ENCODE measurements around the gene NOL3. TPM values are rescaled to one million over a fixed set of nuclear protein-coding genes. Genes with fewer than 3 reads are reported as not detected.

The NOL3 gene
- polyA plus RNA-seq, 3 donors = 2.7 to 17.0 (median 3.8) TPM

DNA sequence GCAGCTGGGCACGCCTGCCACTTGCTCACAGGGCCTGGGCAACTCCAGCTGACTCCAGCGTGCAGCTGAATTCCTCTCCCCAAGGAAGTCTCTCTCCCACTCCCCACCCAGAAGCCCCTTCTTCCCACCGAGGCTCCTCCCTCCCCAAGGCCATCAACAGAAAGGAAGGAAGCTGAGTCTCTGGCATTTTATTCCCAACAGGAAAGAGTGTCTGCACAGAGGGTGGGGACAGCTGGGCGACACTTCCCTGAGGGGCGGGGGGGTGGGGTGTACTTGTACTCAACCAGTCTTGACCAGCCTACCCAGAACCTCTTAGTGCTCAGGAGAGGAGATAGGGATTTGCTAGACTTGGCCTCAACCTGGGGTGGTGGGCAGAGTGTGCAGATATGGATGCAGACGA is 19.7 kb downstream of the NOL3 start, which contains the start of gene EXOC3L1:
Gene EXOC3L1 (minus strand): TSS at position 96 of the 400 bp plus-strand sequence. CDS start 460 bp downstream, outside the sequence.
- Mint-ChIP-seq H3K27ac (peak within 1 kb of the TSS in 1 of 7 donors; percentile 86), H3K4me1 (peaks cover 32% of the 10 kb centered on the region), H3K27me3 (ENCODE audit: low read depth in 3 of 3) (peaks cover 5 to 19% (median 11%) of the 10 kb centered on the region in 3 donors), H3K4me3 (no peak within 1 kb of the TSS), H3K36me3 (peaks cover 13 to 21% of the 10 kb centered on the region in 2 donors), H3K9me3 (peaks cover 0 to 4% (median 2%) of the 10 kb centered on the region in 7 donors)
- peaks cover 29% of the 10 kb centered on the region for H4K20me1 ChIP-seq (ENCODE audit: insufficient read depth, low read length)
- no peak within 1 kb of the TSS for H3K27ac ChIP-seq (ENCODE audit: low read depth in 1 of 2, low read length in 2 of 2)
- no peaks in the 10 kb centered on the region for H3K9me3 ChIP-seq (replicated peaks in 1 of 2; ENCODE audit: control insufficient read depth in 1 of 2, insufficient read depth in 1 of 2, low read length in 2 of 2)
- intact Hi-C loops (cut with micrococcal nuclease) = loop anchor here (5.0 kb wide), 1 partner anchor 37 kb away; the partner anchor contains the start of gene TMEM208 (in 2 of the 2)
- peaks cover 27 to 29% of the 10 kb centered on the region in 2 donors for H3K4me1 ChIP-seq (ENCODE audit: control insufficient read depth in 1 of 2, insufficient read depth in 2 of 2, low read length in 2 of 2)
- WGBS (ENCODE audit: insufficient coverage) = 92% methylated on average over 2 of the region's 6 CpGs
- peaks cover 30% of the 10 kb centered on the region for H3K79me2 ChIP-seq (ENCODE audit: insufficient read depth, low read length)
- H3K4me3 ChIP-seq (replicated peaks in 1 of 3; ENCODE audit: low read depth in 2 of 3, low read length in 3 of 3) = no peak within 1 kb of the TSS
- no peak within 1 kb of the TSS for H2AFZ ChIP-seq (ENCODE audit: insufficient read depth, low read depth, low read length, poor library complexity, severe bottlenecking)
- TF ChIP-seq, protein P1, sequence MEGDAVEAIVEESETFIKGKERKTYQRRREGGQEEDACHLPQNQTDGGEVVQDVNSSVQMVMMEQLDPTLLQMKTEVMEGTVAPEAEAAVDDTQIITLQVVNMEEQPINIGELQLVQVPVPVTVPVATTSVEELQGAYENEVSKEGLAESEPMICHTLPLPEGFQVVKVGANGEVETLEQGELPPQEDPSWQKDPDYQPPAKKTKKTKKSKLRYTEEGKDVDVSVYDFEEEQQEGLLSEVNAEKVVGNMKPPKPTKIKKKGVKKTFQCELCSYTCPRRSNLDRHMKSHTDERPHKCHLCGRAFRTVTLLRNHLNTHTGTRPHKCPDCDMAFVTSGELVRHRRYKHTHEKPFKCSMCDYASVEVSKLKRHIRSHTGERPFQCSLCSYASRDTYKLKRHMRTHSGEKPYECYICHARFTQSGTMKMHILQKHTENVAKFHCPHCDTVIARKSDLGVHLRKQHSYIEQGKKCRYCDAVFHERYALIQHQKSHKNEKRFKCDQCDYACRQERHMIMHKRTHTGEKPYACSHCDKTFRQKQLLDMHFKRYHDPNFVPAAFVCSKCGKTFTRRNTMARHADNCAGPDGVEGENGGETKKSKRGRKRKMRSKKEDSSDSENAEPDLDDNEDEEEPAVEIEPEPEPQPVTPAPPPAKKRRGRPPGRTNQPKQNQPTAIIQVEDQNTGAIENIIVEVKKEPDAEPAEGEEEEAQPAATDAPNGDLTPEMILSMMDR (IDR thresholded peaks at IDR 0.05) = no peak
- no peak within 1 kb of the TSS for H3K4me2 ChIP-seq (replicated peaks; ENCODE audit: extremely low read depth, low read length, poor library complexity, severe bottlenecking)
- no peak for DNase-seq
- H3K36me3 ChIP-seq (replicated peaks in 1 of 2; ENCODE audit: control insufficient read depth in 1 of 2, insufficient read depth in 2 of 2, low read length in 2 of 2) = peaks cover 9 to 12% of the 10 kb centered on the region in 2 donors
- peaks cover 0 to 1% of the 10 kb centered on the region in 2 donors for H3K27me3 ChIP-seq (ENCODE audit: control insufficient read depth in 2 of 2, insufficient read depth in 2 of 2, low read length in 2 of 2)
- H3K9ac ChIP-seq (ENCODE audit: insufficient read depth, low read length, poor library complexity, severe bottlenecking) = no peak within 1 kb of the TSS

- peaks cover 18 to 25% of the 10 kb centered on the region in 2 donors for H3K36me3 Mint-ChIP-seq
- Histone ChIP-seq H3K4me1 (ENCODE audit: control insufficient read depth in 1 of 2, insufficient read depth in 2 of 2, low read length in 2 of 2) (peaks cover 21 to 22% of the 10 kb centered on the region in 2 donors), H3K79me2 (ENCODE audit: insufficient read depth, low read length) (peaks cover 30% of the 10 kb centered on the region), H3K4me2 (replicated peaks; ENCODE audit: extremely low read depth, low read length, poor library complexity, severe bottlenecking) (no peak overlapping the region), H3K27ac (ENCODE audit: low read depth in 1 of 2, low read length in 2 of 2) (no peak overlapping the region), H3K36me3 (replicated peaks in 1 of 2; ENCODE audit: control insufficient read depth in 1 of 2, insufficient read depth in 2 of 2, low read length in 2 of 2) (peaks cover 15 to 19% of the 10 kb centered on the region in 2 donors), H3K27me3 (ENCODE audit: control insufficient read depth in 2 of 2, insufficient read depth in 2 of 2, low read length in 2 of 2) (no peaks in the 10 kb centered on the region), H4K20me1 (ENCODE audit: insufficient read depth, low read length) (peaks cover 36% of the 10 kb centered on the region), H3K9ac (ENCODE audit: insufficient read depth, low read length, poor library complexity, severe bottlenecking) (no peak overlapping the region), H3K9me3 (replicated peaks in 1 of 2; ENCODE audit: control insufficient read depth in 1 of 2, insufficient read depth in 1 of 2, low read length in 2 of 2) (no peaks in the 10 kb centered on the region), H2AFZ (ENCODE audit: insufficient read depth, low read depth, low read length, poor library complexity, severe bottlenecking) (no peak overlapping the region), H3K4me3 (replicated peaks in 1 of 3; ENCODE audit: low read depth in 2 of 3, low read length in 3 of 3) (no peak overlapping the region)
- peaks cover 3 to 12% (median 8%) of the 10 kb centered on the region in 3 donors for H3K27me3 Mint-ChIP-seq (ENCODE audit: low read depth in 3 of 3)
- WGBS (ENCODE audit: insufficient coverage) = 95% methylated on average over 6 of the region's 13 CpGs
- peak overlapping the region in 2 of 7 donors; percentile 9 to 86 for H3K27ac Mint-ChIP-seq
- H3K9me3 Mint-ChIP-seq = peaks cover 0 to 2% (median 0%) of the 10 kb centered on the region in 7 donors
- no peak overlapping the region for H3K4me3 Mint-ChIP-seq
- peaks cover 25% of the 10 kb centered on the region for H3K4me1 Mint-ChIP-seq
- no peak for DNase-seq
- intact Hi-C loops (cut with micrococcal nuclease) = loop anchor here (5.0 kb wide), 1 partner anchor 37 kb away; the partner anchor contains the start of gene TMEM208 (in 2 of the 2)
- TF ChIP-seq, protein P1 (IDR thresholded peaks at IDR 0.05) = no peak
Measured at GRCh38 chr16:67190448-67191399, 20.4 kb downstream of the NOL3 start.

Measured in CD14-positive monocyte (primary cell).